Sigmoid colon (tissue), 7 donors: ENCODE data around the gene NAT14. TPM values are rescaled to one million over a fixed set of nuclear protein-coding genes. Genes with fewer than 3 reads are reported as not detected.

Experiments
- DNase-seq: peaks from one replicate; pipeline ENCODE4 v3.0.0-alpha.2; 2019
- H3K27ac ChIP-seq, 4 donors: fragments of 200-600 bp; sonication (generic); one replicate each; pipeline ENCODE4 v1.5.1; 2016 to 2019; ENCODE audit warnings: mild to moderate bottlenecking in 1 of 4
- H3K27me3 ChIP-seq, 3 donors: fragments of 200-600 bp; sonication (generic); one replicate each; pipeline ENCODE4 v1.5.1; 2019; ENCODE audit warnings: mild to moderate bottlenecking in 1 of 3
- H3K36me3 ChIP-seq, 4 donors: fragments of 200-600 bp; sonication (generic); one replicate each; pipeline ENCODE4 v1.5.1; 2016 to 2019
- H3K4me1 ChIP-seq, 4 donors: fragments of 200-600 bp; sonication (generic); one replicate each; pipeline ENCODE4 v1.5.1; 2017 to 2019
- H3K4me3 ChIP-seq, 4 donors: fragments of 200-600 bp; sonication (generic); one replicate each; pipeline ENCODE4 v1.5.1; 2017 to 2019; ENCODE audit warnings: mild to moderate bottlenecking in 2 of 4, moderate library complexity in 1 of 4
- H3K9me3 ChIP-seq, 4 donors: fragments of 200-600 bp in 3 of 4; sonication (generic) in 3 of 4; one replicate each; pipeline versions ENCODE4 v1.5.1 to v1.6.1; 2013 to 2019
- EP300 ChIP-seq, 4 donors: sonication (generic); formaldehyde crosslinking; IDR thresholded peaks; one replicate each; pipeline ENCODE4 v1.6.1; 2017; ENCODE audit warnings: antibody characterized with exemption in 4 of 4
- POLR2A ChIP-seq, 2 donors: fragments of 450-650 bp; IDR thresholded peaks; one replicate each; pipeline ENCODE4 v1.6.1; 2016; ENCODE audit warnings: antibody characterized with exemption in 2 of 2, mild to moderate bottlenecking in 2 of 2, moderate library complexity in 2 of 2
- POLR2AphosphoS5 ChIP-seq, 4 donors: sonication (generic); formaldehyde crosslinking; IDR thresholded peaks; one replicate each; pipeline ENCODE4 v1.6.1; 2017; ENCODE audit warnings: antibody characterized with exemption in 4 of 4
- WGBS, 2 donors: extraction: QIAGEN DNeasy Blood & Tissue Kit; methylation state at CpG; one replicate each; pipeline ENCODE4 v1.1.7; 2013; 5-methylcytosine and 5-hydroxymethylcytosine counted together
- intact Hi-C: fragments of 100-400 bp; cut with DNase I; formaldehyde crosslinking; loops from one replicate; pipeline ENCODE4 v1.15.1; 2023
- polyA plus RNA-seq, 3 donors: library from polyadenylated mRNA; stranded (reverse); fragments of 200-250 nt; gene quantifications; one replicate each; pipeline ENCODE4 v1.2.3, GENCODE V29; 2013
- total RNA-seq, 4 donors: library from RNA; depleted of rRNA; stranded (reverse); fragments of >200 nt; gene quantifications; one replicate each; pipeline ENCODE4 v1.1.0, GENCODE V29; 2016
- TF ChIP-seq, protein P1 (sequence below), 4 experiments: fragments of 450-650 bp in 3 of 4; fragments of 200-600 bp in 1 of 4; IDR thresholded peaks; one replicate each; pipeline ENCODE4 v1.5.1; 2016 to 2019; ENCODE audit warnings: antibody characterized with exemption in 4 of 4, mild to moderate bottlenecking in 3 of 4, moderate library complexity in 2 of 4
- donor health status: healthy with polysubstance abuse.
- donor health status: Bipolar disorder and iron deficiency.
- donor health status: healthy.

Gene NAT14
- total and polyA plus RNA-seq, 7 donors: 1.4 to 13.7 (median 7.8) TPM

DNA sequence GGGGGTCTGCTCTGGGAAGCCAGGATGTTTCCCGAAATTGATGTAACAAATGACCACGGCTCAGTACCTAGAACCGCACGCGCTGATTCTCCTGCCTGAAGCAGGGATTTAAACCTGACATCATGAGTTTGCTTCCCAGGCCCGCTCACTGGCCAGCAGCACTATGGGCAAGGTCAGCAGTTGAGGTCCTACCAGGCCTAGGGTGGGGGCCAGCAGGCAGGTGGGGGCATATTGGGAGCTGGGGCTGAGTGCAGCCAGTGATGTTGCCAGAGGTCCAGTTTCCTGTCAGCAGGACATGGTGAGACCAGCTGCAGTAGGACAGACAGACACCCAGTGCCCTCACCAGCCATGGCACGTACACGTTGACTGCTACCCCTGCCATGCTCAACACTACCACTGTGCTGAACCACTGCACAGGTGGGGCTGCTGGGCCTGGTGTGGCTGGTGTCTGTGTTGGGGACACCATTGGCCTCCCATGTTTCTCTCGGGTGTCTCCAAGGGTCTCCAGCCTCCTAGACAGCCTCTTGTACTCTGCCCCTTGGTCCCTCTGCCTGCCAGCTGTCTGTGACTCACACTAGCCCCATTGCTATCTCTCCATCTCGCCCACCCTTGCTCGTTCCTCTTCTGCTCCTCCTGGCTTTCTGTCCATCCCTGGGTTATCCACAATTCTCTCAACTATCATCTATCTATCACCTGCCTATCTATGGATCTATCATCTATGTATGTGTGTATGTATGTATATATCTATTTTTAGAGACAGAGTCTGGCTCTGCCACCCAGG, 19.3 kb upstream of the NAT14 start:
- Histone ChIP-seq H3K27me3 (no peaks in the 10 kb centered on the region), H3K27ac (no peak overlapping the region), H3K36me3 (no peaks in the 10 kb centered on the region), H3K4me1 (peaks cover 0 to 22% (median 11%) of the 10 kb centered on the region in 4 donors), H3K9me3 (no peaks in the 10 kb centered on the region), H3K4me3 (no peak overlapping the region)
- intact Hi-C loops: no loop called here
- 69 to 82% methylated on average over 11 of the region's 11 CpGs for WGBS, 2 donors
- DNase-seq: no peak
- no peak for TF ChIP-seq POLR2AphosphoS5 (IDR thresholded peaks at IDR 0.05)
- TF ChIP-seq, protein P1, sequence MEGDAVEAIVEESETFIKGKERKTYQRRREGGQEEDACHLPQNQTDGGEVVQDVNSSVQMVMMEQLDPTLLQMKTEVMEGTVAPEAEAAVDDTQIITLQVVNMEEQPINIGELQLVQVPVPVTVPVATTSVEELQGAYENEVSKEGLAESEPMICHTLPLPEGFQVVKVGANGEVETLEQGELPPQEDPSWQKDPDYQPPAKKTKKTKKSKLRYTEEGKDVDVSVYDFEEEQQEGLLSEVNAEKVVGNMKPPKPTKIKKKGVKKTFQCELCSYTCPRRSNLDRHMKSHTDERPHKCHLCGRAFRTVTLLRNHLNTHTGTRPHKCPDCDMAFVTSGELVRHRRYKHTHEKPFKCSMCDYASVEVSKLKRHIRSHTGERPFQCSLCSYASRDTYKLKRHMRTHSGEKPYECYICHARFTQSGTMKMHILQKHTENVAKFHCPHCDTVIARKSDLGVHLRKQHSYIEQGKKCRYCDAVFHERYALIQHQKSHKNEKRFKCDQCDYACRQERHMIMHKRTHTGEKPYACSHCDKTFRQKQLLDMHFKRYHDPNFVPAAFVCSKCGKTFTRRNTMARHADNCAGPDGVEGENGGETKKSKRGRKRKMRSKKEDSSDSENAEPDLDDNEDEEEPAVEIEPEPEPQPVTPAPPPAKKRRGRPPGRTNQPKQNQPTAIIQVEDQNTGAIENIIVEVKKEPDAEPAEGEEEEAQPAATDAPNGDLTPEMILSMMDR (IDR thresholded peaks at IDR 0.05): no peak
- TF ChIP-seq EP300 (IDR thresholded peaks at IDR 0.05): no peak
- TF ChIP-seq POLR2A (IDR thresholded peaks at IDR 0.05): no peak

DNA sequence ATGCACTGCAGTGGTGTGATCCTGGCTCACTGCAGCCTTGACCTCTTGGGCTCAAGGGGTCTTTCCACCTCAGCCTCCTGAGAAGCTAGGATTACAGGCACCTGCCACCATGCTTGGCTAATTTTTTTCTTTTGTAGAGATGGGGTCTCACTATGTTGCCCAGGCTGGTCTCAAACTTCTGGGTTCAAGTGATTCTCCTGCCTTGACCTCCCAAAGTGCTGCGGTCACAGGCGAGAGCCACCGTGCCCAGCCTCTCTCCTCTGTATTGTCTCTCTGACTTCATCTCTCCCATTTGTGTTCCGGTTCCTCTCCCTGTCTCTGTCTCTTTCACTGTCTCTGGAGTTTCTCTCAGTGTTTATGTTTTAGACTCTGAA, 18.8 kb upstream of the NAT14 start:
- Histone ChIP-seq H3K4me3 (no peak overlapping the region), H3K36me3 (no peaks in the 10 kb centered on the region), H3K4me1 (peaks cover 0 to 17% (median 7%) of the 10 kb centered on the region in 4 donors), H3K27me3 (no peaks in the 10 kb centered on the region), H3K27ac (no peak overlapping the region), H3K9me3 (no peaks in the 10 kb centered on the region)
- WGBS, 2 donors: 77 to 86% methylated on average over 4 of the region's 4 CpGs
- intact Hi-C loops: no loop called here
- no peak for DNase-seq
- TF ChIP-seq POLR2A (IDR thresholded peaks at IDR 0.05) (no peak), EP300 (IDR thresholded peaks at IDR 0.05) (no peak), POLR2AphosphoS5 (IDR thresholded peaks at IDR 0.05) (no peak)
- TF ChIP-seq, protein P1 (IDR thresholded peaks at IDR 0.05): no peak

DNA sequence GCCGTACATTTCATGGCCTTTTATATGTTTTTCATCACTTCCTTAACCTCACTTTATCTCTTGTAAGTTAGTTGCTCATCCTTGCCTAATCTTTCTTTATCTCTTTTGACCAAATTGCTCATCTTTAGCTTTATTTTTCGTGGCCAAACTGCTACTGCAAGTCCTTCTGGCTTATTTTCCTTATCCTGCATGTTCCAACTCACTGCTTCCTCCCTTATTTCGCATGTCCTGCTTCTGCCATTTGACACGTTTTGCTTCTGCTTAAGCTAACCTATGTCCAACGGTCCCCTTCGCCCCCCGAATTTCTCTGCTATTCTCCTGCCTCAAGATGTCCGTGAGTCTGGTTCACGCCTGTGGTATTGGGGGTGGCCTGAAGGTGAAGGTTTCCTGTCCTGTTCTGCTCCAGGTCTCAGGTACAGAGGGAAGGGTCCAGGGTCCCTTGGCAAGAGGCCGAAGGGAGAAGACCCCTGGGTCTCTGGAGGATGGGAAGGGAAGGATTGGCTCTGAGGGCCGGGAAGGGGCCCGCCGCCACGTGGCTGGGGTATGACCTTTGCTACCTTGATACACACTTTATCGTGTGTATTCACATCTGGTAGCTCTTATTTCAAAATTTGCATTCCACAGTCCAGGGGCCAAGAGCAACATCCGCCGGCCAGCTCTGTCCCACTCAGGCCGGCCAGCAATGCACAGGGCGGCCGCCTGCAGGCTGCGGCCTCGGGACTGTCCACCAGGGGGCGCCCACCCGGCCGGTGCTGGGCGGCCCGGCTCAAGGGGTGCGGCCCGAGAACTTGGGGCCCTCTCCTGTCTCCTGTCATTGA, 17.5 kb upstream of the NAT14 start:
- Histone ChIP-seq H3K27ac (peak overlapping the region in 1 of 4 donors; percentile 36), H3K36me3 (no peaks in the 10 kb centered on the region), H3K4me3 (no peak overlapping the region), H3K9me3 (no peaks in the 10 kb centered on the region), H3K4me1 (peaks cover 0 to 9% (median 4%) of the 10 kb centered on the region in 4 donors), H3K27me3 (no peaks in the 10 kb centered on the region)
- peak; percentile 84 for DNase-seq
- TF ChIP-seq EP300 (IDR thresholded peaks at IDR 0.05): peak in 1 of 4 donors; percentile 30
- TF ChIP-seq POLR2A (IDR thresholded peaks at IDR 0.05): no peak
- TF ChIP-seq, protein P1 (IDR thresholded peaks at IDR 0.05): peak; percentile 91 to 99 (median 94)
- no peak for TF ChIP-seq POLR2AphosphoS5 (IDR thresholded peaks at IDR 0.05)
- intact Hi-C loops: loop anchor here (1.0 kb wide), 1 partner anchor 37 kb away; no protein-coding TSS in a partner anchor
- WGBS, 2 donors: 25 to 33% methylated on average over 29 of the region's 29 CpGs

DNA sequence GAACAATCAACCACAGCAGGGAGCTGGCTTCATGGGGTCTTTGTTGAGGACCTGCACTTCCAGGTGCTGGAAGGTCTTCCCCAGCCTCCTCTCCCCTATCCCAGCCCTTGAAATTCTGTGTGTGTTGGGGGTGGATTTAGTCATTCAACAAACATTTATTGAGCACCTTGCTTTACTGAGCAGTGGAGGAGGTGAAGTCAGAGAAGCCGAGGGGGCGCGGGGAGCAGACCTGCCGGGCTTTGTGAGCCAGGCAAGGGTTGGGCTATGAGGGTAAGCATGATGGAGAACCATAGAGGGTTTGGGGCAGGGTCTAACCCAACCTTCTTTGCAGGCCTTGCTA, 17.0 kb upstream of the NAT14 start:
- TF ChIP-seq POLR2A (IDR thresholded peaks at IDR 0.05): no peak
- TF ChIP-seq, protein P1 (IDR thresholded peaks at IDR 0.05): peak in 1 of 4 experiments; percentile 42
- Histone ChIP-seq H3K36me3 (no peaks in the 10 kb centered on the region), H3K9me3 (no peaks in the 10 kb centered on the region), H3K4me3 (no peak overlapping the region), H3K27me3 (no peaks in the 10 kb centered on the region), H3K27ac (no peak overlapping the region), H3K4me1 (peaks cover 0 to 7% (median 2%) of the 10 kb centered on the region in 4 donors)
- DNase-seq: no peak
- 21 to 30% methylated on average over 4 of the region's 4 CpGs for WGBS, 2 donors
- intact Hi-C loops: loop anchor here (1.0 kb wide), 1 partner anchor 36 kb away; no protein-coding TSS in a partner anchor
